HG03045 (cell line): ENCODE measurements around the gene HJURP.

ENCODE experiments used
- ATAC-seq: cut with Tn5 transposase; IDR thresholded peaks from one replicate; pipeline ENCODE4 v1.9.1; 2021; ENCODE audit warnings: mild to moderate bottlenecking, moderate library complexity; ENCODE audit not compliant: unreplicated experiment

HJURP gene

GRCh38 chr2:233794128-233794658 lies 60.1 kb downstream of the HJURP start:
- ATAC-seq = no peak

- ATAC-seq = no peak
Measured at GRCh38 chr2:233793465-233794127, 60.7 kb downstream of the HJURP start.

GRCh38 chr2:233792720-233793119 lies 61.6 kb downstream of the HJURP start:
- no peak for ATAC-seq

- ATAC-seq = no peak
Measured at GRCh38 chr2:233791883-233792329, 62.4 kb downstream of the HJURP start.

- no peak for ATAC-seq
Measured at GRCh38 chr2:233791151-233791882, 63.0 kb downstream of the HJURP start.

GRCh38 chr2:233789554-233789953 lies 64.8 kb downstream of the HJURP start:
- ATAC-seq = no peak
